NCI-H2227 (cell line): Measurements from ENCODE around the gene SLC39A9.
A peak's percentile ranks its signal among the peaks of the same experiment; 100 is the strongest.

Experiments used
- DNase-seq: peaks from one replicate; lab custom pipeline; 2025; ENCODE audit not compliant: unreplicated experiment; lab: John Stamatoyannopoulos, UW

The SLC39A9 gene, protein sequence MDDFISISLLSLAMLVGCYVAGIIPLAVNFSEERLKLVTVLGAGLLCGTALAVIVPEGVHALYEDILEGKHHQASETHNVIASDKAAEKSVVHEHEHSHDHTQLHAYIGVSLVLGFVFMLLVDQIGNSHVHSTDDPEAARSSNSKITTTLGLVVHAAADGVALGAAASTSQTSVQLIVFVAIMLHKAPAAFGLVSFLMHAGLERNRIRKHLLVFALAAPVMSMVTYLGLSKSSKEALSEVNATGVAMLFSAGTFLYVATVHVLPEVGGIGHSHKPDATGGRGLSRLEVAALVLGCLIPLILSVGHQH

DNA sequence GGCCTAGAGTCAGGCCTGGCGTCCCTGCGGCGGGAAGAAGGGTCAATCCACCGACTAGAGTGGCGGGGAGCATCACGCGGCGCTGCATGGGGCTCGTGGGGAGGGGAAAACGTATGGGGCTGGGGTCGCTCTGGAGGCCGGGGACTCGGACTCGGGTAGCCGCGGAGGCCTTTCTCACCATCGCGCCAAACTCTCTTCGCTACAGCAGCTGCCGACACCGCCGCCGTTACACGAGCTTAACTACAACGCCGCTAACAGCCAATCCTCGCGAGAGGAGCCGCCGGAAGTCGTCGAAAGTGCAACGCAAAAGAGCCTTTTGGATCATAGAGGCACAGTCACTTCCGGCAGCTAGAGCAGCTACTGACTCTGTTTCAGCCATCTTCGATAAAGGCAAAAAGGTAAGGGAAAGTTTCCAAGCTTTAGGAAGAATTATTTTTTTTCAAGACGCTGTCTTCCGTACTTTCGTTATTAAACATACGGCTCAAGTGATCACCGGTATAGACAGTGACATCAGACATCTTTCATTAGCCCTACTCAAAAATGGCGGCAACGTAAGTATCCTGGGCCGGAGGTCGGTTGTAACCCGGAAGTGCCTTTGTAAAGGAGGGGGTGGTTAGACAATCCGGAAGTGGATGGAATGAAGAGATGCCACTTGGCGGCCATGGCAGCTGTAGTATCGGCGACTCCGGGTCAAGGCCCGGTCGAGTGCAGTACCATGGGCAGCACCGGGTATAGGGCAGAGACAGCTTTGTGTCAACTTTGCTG lies at the start of gene SLC39A9, which contains the start of gene ERH:
SLC39A9 (plus strand) TSS at position 640 of the 765 bp plus-strand sequence. CDS start 678 bp downstream, outside the sequence.
ERH (minus strand) TSS at position 247 of the 765 bp plus-strand sequence; CDS start at position 181, 66 bp downstream.
- DNase-seq: peak; percentile 96

DNA sequence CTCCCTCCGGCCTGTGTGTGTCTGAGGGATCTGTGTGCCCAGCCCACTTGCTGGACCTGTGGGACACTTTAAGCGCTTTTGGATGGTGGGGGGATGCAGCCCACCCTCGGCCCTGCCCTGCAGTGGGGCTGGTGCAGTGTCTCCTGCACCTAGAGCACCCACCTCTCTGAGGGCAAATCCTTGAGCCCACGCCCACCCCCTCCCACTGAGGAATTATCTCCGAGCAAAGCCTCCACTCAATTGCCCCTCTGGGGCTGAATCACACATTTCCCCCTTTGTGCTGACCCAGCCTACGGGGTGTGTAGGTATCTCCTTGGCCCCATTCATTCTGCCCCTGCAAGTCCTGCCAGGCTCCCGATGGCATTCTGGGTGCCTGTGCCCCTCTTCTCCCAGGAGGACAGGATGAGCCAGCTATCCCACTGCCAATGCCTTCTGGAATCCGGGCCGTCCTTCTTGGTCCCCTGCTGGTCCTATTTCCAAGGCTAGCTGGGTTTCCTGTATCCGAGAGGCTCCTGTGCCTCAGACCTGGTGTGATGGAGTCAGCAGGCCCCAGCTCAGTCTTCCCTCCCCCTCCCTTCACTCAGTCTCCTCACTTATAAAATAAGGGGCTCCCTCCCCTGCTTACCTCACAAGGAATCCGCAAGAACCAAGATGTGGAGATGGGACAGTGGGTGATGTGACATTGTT lies 49.3 kb upstream of the SLC39A9 start:
- no peak for DNase-seq

GRCh38 chr14:69350892-69351291 lies 47.6 kb upstream of the SLC39A9 start:
- no peak for DNase-seq

DNA sequence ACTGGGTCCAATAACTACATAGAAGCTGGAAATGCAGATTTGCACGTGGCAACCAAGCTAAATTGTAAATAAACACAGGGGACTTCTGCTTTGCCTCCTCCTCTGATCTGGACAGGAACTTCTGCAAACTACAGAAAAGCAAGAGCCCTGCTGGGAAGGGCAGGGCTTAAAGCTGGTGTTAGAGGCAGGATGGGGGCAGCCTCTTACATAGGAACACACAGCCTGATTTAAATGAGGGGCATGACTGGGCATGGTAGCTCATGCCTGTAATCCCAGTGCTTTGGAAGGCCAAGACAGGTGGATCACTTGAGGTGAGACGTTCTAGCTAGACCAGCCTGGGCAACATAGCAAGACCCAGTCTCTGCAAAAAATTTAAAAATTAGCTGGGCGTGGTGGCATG lies 47.1 kb upstream of the SLC39A9 start:
- no peak for DNase-seq

GRCh38 chr14:69351911-69352310 lies 46.6 kb upstream of the SLC39A9 start:
- no peak for DNase-seq

- DNase-seq: no peak
Observed at GRCh38 chr14:69353168-69353567, 45.3 kb upstream of the SLC39A9 start.

DNA sequence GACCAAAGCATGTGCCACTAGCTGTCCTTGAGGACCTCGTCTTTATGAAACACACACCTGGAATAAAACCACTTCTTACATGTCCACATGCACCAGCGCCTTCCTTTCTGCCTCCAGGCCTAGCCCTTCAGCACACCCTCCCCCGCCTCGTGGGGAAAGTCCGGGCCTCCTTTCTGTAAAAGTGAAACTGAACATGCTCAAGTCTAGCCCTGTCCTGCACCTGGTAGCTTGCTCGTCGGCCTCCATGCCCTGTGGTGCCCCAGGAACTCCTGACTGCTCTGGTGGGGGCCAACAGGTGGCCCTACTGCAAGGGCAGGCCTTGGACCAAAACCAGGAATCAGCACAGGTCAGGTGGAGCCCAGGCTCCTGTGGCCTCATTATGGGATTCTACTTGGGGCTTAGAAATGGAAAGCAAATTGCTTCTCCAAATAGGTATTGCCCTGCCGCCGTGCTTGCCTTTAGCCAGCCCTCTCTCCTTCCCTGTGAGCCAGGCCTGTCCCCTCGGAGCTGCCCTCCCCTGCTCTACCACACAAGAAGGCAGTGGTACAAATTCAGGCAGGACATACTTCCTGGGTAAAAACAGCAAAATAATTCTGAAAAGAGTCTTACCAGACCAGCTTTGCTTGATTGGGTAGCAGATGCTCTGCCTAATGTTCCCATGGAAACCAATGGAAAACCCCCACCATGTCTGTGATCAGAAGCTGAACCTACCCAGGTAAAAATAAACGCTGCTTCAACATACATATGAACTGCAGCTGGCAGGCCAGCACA lies 43.9 kb upstream of the SLC39A9 start:
- DNase-seq: no peak

DNA sequence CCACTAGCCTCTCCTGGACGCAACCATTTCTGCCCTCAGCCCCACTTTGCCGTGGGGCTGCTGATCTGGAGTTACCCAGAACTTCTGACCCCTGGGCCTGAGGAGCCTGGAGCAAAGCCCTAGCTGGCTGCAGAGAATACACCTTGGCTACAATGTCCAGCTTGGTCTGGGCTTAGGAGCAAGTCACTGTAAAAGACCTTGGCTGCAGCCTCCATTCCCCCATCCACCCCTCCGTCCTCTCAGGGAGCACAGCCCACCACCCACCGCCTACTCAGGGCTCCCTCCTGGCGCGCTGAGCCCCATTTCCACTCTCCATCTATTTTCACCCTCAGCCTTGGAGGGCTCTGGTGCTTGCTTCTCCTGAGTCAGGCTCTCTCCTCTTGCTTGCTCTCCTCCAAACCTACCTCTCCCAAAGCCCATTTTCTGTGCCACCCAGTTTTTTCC lies 43.3 kb upstream of the SLC39A9 start:
- DNase-seq: no peak

DNA sequence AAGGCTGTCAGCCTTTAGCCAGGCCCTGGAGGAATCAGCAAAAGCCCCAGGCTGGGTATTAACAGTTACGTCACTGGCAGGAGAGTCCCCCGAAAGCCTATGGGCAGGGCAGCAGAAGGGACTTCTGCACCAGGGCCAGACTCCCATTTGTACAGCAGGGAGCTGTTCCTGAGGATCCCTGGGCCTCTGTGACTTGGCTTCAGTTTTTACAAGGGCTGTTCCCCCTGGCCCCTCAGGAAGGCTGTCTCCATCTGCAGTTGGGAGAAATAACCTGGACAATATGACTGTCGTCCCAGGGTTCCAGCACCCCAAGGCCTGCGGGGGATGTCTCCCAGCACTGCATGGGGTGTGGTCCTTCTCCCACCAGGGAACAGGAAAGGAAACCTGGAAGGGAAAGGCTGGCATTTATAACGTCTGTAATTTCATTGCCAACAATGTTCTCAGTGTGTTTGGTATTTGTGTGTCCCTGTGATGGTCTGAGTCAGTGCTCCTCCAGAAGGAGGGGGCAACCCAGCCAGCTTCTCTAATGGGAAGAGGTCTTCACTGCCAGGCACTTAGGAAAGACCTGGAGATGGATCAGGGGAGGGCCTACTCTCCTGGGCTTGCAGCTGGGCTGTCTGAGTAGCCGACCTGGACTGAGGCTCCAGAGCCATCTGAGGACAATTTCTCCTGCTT lies 42.7 kb upstream of the SLC39A9 start:
- DNase-seq: no peak

DNA sequence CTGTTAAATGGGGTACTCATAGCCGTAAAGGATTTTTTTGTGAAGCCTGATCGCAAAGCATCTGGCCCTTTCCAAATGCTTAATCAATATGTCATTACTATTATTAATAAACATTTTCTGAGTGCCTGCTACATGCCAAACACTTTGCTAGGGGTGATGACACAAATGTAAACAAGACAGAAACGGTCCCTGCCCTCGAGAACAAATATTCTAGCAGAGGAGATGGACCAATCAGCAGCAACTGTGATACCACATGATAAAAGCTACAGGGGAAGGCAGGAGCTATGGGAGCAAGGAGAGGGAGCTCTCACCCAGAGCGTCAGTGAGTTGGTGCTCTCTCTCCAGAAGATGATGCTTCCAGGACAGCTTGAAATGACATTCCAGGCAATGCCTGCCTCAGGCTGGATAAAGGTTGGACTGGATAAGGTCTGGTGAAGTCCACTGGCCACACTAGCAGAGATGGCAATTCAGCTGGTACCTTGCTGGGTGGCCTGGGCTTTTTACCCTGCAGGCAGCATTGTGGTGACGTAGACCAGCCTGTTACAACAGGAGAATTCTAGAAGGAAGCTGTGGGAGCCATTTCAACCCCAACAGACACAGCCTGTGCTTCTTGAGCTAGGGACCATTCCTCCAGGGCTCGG lies 41.5 kb upstream of the SLC39A9 start:
- DNase-seq: no peak

- DNase-seq: no peak
Observed at GRCh38 chr14:69357544-69358200, 40.8 kb upstream of the SLC39A9 start.

DNA sequence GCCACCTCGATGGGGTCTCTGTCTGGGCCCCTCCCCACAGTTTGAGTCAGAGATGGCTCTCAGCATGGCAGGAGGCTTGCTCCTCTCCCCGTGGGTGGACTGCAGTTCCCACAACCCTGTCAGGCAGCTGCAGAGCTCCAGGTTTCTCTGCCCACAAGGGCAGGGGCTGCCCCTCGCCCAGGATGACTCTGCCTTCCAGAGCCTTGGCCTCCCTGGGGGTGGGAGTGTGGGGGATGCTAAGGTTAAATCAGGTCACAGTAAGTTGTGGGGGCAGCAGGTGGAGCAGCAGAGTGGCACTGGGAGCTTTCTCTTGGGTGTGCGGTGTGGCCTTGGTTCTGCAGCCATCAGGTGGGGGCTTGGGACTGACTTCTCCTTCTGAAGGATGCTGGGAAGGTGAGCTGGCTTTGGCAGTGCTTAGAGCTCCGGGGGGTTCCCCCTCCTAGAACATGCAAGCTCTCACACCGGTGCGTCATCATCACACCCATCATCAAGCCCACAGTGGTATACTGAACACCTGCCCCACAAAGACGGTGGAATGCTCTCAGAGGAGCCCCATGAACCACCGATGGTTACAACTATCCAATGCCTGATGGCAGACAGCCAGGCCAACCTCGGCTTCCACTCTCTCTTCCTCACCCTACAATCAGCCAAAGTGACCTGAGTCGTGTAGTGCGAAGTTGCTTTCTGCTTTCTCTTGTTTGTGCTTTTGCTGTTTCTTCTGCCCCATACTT lies 40.1 kb upstream of the SLC39A9 start:
- no peak for DNase-seq

DNA sequence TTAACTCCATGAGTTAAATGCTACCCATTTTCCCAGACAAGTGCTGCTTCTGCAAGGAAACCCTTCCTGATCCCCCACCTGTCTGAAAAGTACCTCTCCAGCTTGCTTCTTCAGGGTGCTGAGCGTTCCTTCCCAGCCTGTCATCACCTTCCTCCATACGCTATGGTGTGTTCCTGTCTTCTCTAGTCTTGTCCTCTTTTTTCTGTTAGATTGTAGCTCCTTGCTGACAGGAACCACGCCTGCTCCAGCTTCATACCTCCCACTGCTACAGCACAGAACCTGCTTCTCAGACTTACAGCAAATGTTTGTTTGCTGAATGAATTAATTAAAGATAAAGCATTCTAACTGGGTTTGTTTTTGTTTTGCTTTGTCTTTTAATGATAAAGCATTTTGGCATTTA lies 39.5 kb upstream of the SLC39A9 start:
- no peak for DNase-seq

- DNase-seq: no peak
Observed at GRCh38 chr14:69360438-69361108, 37.9 kb upstream of the SLC39A9 start.

DNA sequence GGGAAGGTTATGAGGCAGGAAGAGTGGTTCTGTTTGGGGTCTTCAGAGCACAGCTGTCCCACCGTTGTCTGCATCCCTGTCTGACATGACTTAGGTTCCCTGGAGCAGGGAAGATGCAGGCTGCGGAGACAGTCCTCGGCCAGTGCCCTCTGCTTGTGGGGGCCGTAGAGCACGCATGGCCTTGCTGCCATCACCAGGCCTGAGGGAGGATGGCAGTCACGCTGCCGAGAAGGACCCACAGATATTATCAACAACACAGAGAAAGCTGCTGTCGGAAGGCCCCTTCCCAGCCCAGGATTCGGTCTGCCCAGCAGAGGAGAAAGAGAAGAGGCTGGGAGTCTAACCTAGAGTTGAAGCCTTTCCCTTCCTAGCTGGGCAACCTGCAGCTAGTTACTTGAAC lies 35.4 kb upstream of the SLC39A9 start:
- peak; percentile 35 for DNase-seq

GRCh38 chr14:69363964-69364363 lies 34.5 kb upstream of the SLC39A9 start:
- no peak for DNase-seq

DNA sequence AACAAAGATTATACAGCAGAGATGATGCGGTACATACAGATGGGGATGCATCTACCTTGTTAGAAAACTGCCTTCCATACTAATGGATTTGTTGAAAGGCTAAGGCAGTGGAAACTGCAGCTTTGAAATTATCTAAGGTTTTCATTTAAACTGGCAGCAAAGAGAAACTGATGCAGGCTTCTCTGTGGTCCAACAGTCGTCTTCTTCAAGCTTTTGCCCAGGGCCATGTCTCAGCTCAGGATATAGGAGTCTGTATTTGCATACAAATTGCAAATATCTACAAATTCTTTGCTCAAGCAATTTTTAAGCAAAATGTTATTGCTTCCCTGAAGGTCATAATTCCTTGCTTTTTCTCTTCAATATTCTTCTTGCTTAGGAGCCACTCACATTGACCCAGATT lies 34.1 kb upstream of the SLC39A9 start:
- no peak for DNase-seq

GRCh38 chr14:69366069-69366468 lies 32.4 kb upstream of the SLC39A9 start:
- DNase-seq: no peak
